COLO829 (cell line): ENCODE results near the gene ENPP7.
A peak's percentile ranks its signal among the peaks of the same experiment; 100 is the strongest.

ENCODE experiments used
- DNase-seq: peaks from one replicate; pipeline ENCODE4 v3.0.0; 2012; ENCODE audit warnings: low spot score

ENPP7 gene

GRCh38 chr17:79702550-79703236, 28.1 kb upstream of the ENPP7 start:
- DNase-seq, result no peak

- no peak for DNase-seq
Measured at GRCh38 chr17:79704691-79705090, 26.1 kb upstream of the ENPP7 start.

- DNase-seq, result no peak
Measured at GRCh38 chr17:79705674-79706073, 25.1 kb upstream of the ENPP7 start.

GRCh38 chr17:79706931-79707850, 23.6 kb upstream of the ENPP7 start:
- DNase-seq, result no peak

GRCh38 chr17:79707931-79708891, 22.5 kb upstream of the ENPP7 start:
- peak; percentile 54 for DNase-seq

- DNase-seq, result no peak
Measured at GRCh38 chr17:79711715-79712305, 18.9 kb upstream of the ENPP7 start.

- DNase-seq, result no peak
Measured at GRCh38 chr17:79713391-79713790, 17.4 kb upstream of the ENPP7 start.

GRCh38 chr17:79714176-79715097, 16.3 kb upstream of the ENPP7 start:
- DNase-seq, result no peak

- DNase-seq, result no peak
Measured at GRCh38 chr17:79715098-79715942, 15.4 kb upstream of the ENPP7 start.

GRCh38 chr17:79715943-79716797, 14.6 kb upstream of the ENPP7 start:
- DNase-seq, result no peak

GRCh38 chr17:79720705-79721292, 9.9 kb upstream of the ENPP7 start:
- DNase-seq, result no peak

GRCh38 chr17:79721993-79722671, 8.6 kb upstream of the ENPP7 start:
- peak; percentile 42 for DNase-seq

GRCh38 chr17:79722787-79723186, 8.0 kb upstream of the ENPP7 start:
- no peak for DNase-seq

GRCh38 chr17:79728169-79728907, 2.4 kb upstream of the ENPP7 start:
- peak; percentile 95 for DNase-seq

- DNase-seq, result no peak
Measured at GRCh38 chr17:79728908-79729471, 1.8 kb upstream of the ENPP7 start.

- DNase-seq, result no peak
Measured at GRCh38 chr17:79729761-79730160, 982 bp upstream of the ENPP7 start.

- DNase-seq, result no peak
Measured at GRCh38 chr17:79730437-79730768, 340 bp upstream of the ENPP7 start.
